Effector CD4-positive, alpha-beta T cell (primary cell): ENCODE results near the gene RAB7A.
"Not testable (repeated sequence)": the region's sequence is repeated elsewhere in the genome, so short reads cannot be mapped to it uniquely, and the experiment has no call there.

Source experiments
- DNase-seq: peaks from one replicate; pipeline ENCODE4 v3.0.0-alpha.2; 2020

RAB7A gene

GRCh38 chr3:128712848-128713247, 13.1 kb upstream of the RAB7A start:
- DNase-seq: no peak

GRCh38 chr3:128714887-128715491, 11.0 kb upstream of the RAB7A start:
- DNase-seq: no peak

- not testable (repeated sequence) for DNase-seq
These were observed 7.1 kb upstream of the RAB7A start for GRCh38 chr3:128718892-128719291.

GRCh38 chr3:128720891-128721290, 5.1 kb upstream of the RAB7A start:
- no peak for DNase-seq

- DNase-seq: no peak
These were observed 2.5 kb upstream of the RAB7A start for GRCh38 chr3:128723477-128723876.

- DNase-seq: no peak
These were observed 398 bp upstream of the RAB7A start for GRCh38 chr3:128725547-128726022.

GRCh38 chr3:128727059-128727458, 1.1 kb downstream of the RAB7A start:
- DNase-seq: no peak

- no peak for DNase-seq
These were observed 1.5 kb downstream of the RAB7A start for GRCh38 chr3:128727485-128727884.

GRCh38 chr3:128727996-128728395, 2.0 kb downstream of the RAB7A start:
- DNase-seq: no peak

- not testable (repeated sequence) for DNase-seq
These were observed 2.5 kb downstream of the RAB7A start for GRCh38 chr3:128728521-128728920.

GRCh38 chr3:128730471-128730870, 4.5 kb downstream of the RAB7A start:
- DNase-seq: no peak

- DNase-seq: no peak
These were observed 8.7 kb downstream of the RAB7A start for GRCh38 chr3:128734523-128735189.

- DNase-seq: no peak
These were observed 9.3 kb downstream of the RAB7A start for GRCh38 chr3:128735287-128735686.

- no peak for DNase-seq
These were observed 9.9 kb downstream of the RAB7A start for GRCh38 chr3:128735884-128736283.

- DNase-seq: no peak
These were observed 10.6 kb downstream of the RAB7A start for GRCh38 chr3:128736601-128737000.

GRCh38 chr3:128740621-128741020, 14.6 kb downstream of the RAB7A start:
- no peak for DNase-seq

GRCh38 chr3:128742821-128743594, 17.0 kb downstream of the RAB7A start:
- DNase-seq: no peak

- DNase-seq: no peak
These were observed 19.8 kb downstream of the RAB7A start for GRCh38 chr3:128745742-128746141.

- no peak for DNase-seq
These were observed 20.9 kb downstream of the RAB7A start for GRCh38 chr3:128746881-128747280.

GRCh38 chr3:128748557-128748956, 22.6 kb downstream of the RAB7A start:
- no peak for DNase-seq

GRCh38 chr3:128749035-128749434, 23.1 kb downstream of the RAB7A start:
- no peak for DNase-seq

- not testable (repeated sequence) for DNase-seq
These were observed 23.6 kb downstream of the RAB7A start for GRCh38 chr3:128749561-128749960.

GRCh38 chr3:128753715-128754114, 27.7 kb downstream of the RAB7A start:
- DNase-seq: no peak

GRCh38 chr3:128760042-128760441, 34.1 kb downstream of the RAB7A start:
- no peak for DNase-seq
